ENCODE measurements around the gene ACTR3C.
"Not testable (repeated sequence)": the region's sequence is repeated elsewhere in the genome, so short reads cannot be mapped to it uniquely, and the experiment has no call there.

ACTR3C gene

DNA sequence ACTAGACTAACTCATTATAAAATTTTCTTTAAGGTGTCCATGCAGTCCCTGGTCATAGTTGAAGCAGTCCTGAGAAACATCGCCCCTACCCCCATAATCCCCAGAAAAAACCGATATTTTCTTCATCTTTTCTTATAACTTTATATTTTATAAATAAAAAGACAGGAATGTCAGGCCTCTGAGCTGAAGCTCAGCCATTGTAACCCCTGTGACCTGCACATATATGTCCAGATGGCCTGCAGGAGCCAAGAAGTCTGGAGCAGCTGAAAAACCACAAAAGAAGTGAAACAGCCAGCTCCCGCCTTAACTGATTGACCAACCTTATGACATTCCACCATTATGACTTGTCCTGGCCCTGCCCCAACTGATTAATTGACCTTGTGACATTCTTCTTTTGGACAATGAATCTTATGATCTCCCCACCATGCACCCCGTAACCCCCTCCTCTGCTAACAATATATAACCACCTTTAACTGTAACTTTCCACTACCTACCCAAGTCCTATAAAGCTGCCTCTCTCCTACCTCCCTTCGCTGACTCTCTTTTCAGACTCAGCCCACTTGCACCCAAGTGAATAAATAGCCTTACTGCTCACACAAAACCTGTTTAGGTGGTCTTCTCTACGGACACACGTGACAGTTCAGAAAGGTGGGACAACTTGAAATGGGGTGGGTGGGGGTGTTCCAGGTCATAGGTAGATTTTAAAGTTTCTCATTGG, 10.5 kb downstream of the ACTR3C start:
- not testable (repeated sequence) for DNase-seq

DNA sequence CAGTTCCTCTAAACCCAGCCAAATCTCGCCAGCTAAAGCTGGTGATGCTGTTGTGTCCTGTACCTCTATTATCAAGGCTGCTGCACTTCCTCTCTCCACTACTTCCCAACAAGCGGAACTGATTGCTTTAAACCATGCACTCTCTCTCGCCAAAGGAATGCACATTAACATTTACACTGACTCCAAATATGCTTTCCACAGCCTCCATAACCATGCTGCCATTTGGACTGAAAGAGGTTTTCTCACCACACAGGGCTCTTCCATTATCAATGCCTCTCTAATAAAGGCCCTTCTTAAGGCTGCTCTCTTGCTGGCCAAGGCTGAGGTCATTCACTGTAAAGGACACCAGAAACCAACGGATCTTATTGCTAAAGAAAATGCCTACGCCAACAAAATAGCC, 11.6 kb downstream of the ACTR3C start:
- no peak for DNase-seq

DNA sequence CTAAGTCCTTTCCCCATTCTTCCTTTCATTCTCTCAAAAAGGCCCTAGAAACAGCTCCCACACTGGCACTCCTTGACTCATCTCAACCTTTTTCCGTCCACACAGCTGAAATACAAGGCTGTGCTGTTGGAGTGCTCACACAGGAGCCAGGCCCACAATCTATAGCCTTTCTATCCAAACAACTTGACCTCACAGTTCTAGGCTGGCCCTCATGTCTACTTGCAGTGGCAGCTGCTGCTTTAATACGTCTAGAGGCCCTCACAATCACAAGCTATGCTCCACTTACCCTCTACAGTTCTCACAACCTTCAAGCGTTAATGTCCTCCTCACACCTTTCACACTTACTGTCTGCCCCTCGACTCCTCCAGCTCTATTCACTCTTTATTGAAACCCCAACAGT, 12.2 kb downstream of the ACTR3C start:
- no peak for DNase-seq

- no peak for DNase-seq
Measured at GRCh38 chr7:150308575-150308974, 14.8 kb downstream of the ACTR3C start.

- no peak for DNase-seq
Measured at GRCh38 chr7:150307904-150308303, 15.4 kb downstream of the ACTR3C start.

GRCh38 chr7:150307129-150307528, 16.2 kb downstream of the ACTR3C start:
- DNase-seq = no peak

- not testable (repeated sequence) for DNase-seq
Measured at GRCh38 chr7:150306377-150306776, 17.0 kb downstream of the ACTR3C start.

GRCh38 chr7:150305903-150306284, 17.5 kb downstream of the ACTR3C start:
- not testable (repeated sequence) for DNase-seq

GRCh38 chr7:150305259-150305902, 18.0 kb downstream of the ACTR3C start:
- DNase-seq = not testable (repeated sequence)

DNA sequence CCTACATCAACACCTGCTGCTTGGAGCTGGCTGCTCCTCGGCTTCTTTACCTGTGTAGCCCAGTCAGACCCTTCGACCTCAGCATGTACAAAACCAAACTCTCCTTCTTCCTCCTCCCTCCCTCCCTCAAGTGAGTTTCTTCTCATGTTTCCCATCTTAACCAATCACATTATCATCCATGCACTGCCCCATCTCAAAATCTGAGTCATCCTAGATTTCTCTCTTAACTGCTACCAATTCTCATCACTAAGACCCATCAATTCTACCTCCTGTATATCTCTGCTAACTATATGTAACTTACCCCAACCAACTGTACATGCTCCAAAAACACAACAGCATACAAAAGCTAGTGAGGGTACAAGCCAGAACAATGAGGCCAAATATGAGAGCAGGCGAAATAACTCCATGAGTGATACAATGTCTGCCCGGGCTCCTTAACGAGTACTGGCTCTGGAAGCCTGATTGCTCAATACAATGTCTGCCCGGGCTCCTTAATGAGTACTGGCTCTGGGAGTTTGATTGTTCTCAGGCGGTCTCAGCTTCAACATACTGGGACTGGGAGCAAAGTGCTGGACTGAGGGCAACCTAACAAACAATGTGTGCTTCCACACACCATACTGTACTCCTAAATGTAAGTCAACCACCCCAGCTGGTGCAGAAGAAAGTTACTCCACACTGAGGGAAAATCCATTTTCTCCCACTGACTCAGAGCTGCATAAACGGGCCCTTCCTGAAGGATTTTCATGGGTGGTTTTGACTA, 18.7 kb downstream of the ACTR3C start:
- DNase-seq = not testable (repeated sequence)

DNA sequence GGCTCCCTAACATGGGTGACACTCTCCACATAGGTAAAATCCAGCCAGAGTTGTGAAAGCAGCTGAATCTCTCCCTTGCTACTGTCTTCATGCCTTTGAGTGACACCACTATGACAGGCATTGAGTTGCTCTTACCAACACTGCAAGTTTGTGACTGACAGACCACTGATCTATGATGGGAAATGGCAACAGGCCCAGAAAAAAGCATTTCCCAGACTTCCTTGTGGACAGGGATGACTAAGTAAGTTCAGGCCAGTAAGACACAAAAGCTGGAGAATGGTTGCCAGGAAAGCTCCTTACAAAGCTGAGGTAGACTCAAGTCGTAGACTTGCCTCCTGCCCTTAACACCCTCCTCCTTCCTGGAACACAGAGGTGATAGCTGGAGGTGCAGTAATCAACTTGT, 20.4 kb downstream of the ACTR3C start:
- not testable (repeated sequence) for DNase-seq

GRCh38 chr7:150297978-150298377, 25.4 kb downstream of the ACTR3C start:
- DNase-seq = not testable (repeated sequence)

- not testable (repeated sequence) for DNase-seq
Measured at GRCh38 chr7:150296802-150297201, 26.5 kb downstream of the ACTR3C start.

GRCh38 chr7:150295614-150296013, 27.7 kb downstream of the ACTR3C start:
- DNase-seq = not testable (repeated sequence)

- DNase-seq = not testable (repeated sequence)
Measured at GRCh38 chr7:150295027-150295426, 28.3 kb downstream of the ACTR3C start.

GRCh38 chr7:150290317-150290716, 33.0 kb downstream of the ACTR3C start:
- DNase-seq = not testable (repeated sequence)

DNA sequence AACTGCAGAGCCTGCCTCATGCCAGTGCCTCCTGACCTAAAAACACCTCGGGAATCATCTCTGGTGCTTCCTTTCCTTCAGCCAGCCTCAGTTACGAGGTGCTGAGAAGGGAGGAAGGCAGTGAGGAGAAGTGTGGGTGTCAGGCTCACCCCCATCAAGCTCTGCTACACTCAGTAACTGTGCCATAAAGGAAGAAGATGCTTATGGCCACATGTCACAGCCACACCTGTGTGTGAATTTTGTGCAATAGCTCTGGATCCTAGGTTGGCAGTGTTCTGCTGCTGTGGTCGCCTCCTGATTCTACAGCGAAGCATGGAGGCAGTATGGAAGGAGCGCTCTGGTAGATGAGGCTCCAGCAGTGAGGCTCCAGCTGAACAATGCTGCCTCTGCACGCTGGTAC, 34.5 kb downstream of the ACTR3C start:
- DNase-seq = not testable (repeated sequence)

- DNase-seq = not testable (repeated sequence)
Measured at GRCh38 chr7:150287815-150288214, 35.5 kb downstream of the ACTR3C start.

DNA sequence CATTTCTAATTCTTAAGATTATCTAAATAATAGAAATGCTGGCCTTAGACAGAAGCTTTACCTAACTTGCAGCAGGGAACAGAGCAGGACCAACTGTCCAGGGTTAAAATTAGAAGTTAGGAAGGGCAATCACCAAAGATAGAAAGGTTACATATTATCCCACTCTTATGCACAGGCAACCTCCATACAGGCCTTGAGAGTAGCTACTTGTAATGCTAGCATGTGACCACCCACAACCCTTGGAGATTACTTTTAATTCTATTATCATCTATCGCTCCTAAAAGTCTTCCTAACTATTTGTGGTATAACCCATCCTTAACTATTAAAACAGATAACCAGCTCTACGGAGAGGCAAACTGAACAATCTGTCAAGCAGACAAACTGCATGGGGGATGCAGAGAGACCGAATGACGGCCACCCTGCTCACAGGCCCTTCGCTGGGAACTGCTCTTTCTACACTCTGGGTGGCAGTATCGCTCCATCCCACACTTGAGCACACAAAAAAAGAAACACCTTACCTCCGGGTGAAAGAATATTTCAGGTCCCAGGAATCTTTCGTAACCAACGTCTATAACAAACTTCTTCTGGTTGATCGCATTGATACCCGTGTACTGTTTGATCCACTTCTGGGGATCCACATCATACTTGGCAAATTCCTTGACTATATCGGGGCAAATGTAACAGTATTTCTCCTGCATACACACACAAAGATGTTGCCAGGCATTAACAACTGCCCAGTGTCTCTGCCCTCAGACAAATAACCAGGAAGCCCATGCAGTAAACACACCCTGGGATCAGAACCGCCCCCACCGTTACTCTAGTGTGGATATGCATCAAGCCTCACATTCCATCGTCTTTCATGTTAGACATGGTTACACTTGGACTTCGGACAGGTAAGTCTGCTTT, 37.2 kb downstream of the ACTR3C start:
- DNase-seq = peak; percentile 60

GRCh38 chr7:150283608-150284007, 39.7 kb downstream of the ACTR3C start:
- not testable (repeated sequence) for DNase-seq

GRCh38 chr7:150283111-150283510, 40.2 kb downstream of the ACTR3C start:
- not testable (repeated sequence) for DNase-seq

- not testable (repeated sequence) for DNase-seq
Measured at GRCh38 chr7:150281681-150282403, 41.5 kb downstream of the ACTR3C start.
